Neural cell (in vitro differentiated cells): ENCODE data around the gene RNF187.

Experiments
- EZH2 ChIP-seq: fragments of 200-600, 300-800 bp; shearing (Covaris generic), sonication (generic); IDR thresholded peaks from 2 replicates; pipeline ENCODE4 v1.6.1; 2014; ENCODE audit warnings: antibody characterized with exemption, low read length, borderline replicate concordance, mild to moderate bottlenecking; ENCODE audit not compliant: insufficient read depth, poor library complexity, severe bottlenecking
- MXI1 ChIP-seq: fragments of 450-650 bp; conservative IDR thresholded peaks from 2 replicates; pipeline ENCODE4 v1.6.1; 2014; ENCODE audit warnings: antibody characterized with exemption, mild to moderate bottlenecking; ENCODE audit not compliant: poor library complexity, severe bottlenecking
- POLR2AphosphoS5 ChIP-seq: IDR thresholded peaks from 2 replicates; pipeline ENCODE4 v1.6.1; 2012
- SMC3 ChIP-seq: fragments of 450-650 bp; conservative IDR thresholded peaks from 2 replicates; pipeline ENCODE4 v1.6.1; 2014; ENCODE audit warnings: antibody characterized with exemption, mild to moderate bottlenecking, moderate library complexity; ENCODE audit not compliant: poor library complexity
- TF ChIP-seq, protein P1 (sequence below): fragments of 450-650 bp; IDR thresholded peaks from 2 replicates; pipeline ENCODE4 v1.5.1; 2014; ENCODE audit warnings: antibody characterized with exemption, mild to moderate bottlenecking, moderate library complexity; ENCODE audit not compliant: poor library complexity, severe bottlenecking
- TF ChIP-seq, protein P2 (sequence below): IDR thresholded peaks from 2 replicates; pipeline ENCODE4 v1.6.1; 2012; ENCODE audit warnings: borderline replicate concordance

GRCh38 chr1:228471154-228471761 is 15.9 kb upstream of the RNF187 start:
- TF ChIP-seq, protein P1, sequence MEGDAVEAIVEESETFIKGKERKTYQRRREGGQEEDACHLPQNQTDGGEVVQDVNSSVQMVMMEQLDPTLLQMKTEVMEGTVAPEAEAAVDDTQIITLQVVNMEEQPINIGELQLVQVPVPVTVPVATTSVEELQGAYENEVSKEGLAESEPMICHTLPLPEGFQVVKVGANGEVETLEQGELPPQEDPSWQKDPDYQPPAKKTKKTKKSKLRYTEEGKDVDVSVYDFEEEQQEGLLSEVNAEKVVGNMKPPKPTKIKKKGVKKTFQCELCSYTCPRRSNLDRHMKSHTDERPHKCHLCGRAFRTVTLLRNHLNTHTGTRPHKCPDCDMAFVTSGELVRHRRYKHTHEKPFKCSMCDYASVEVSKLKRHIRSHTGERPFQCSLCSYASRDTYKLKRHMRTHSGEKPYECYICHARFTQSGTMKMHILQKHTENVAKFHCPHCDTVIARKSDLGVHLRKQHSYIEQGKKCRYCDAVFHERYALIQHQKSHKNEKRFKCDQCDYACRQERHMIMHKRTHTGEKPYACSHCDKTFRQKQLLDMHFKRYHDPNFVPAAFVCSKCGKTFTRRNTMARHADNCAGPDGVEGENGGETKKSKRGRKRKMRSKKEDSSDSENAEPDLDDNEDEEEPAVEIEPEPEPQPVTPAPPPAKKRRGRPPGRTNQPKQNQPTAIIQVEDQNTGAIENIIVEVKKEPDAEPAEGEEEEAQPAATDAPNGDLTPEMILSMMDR, result no peak
- TF ChIP-seq POLR2AphosphoS5 (no peak), SMC3 (no peak), EZH2 (no peak), MXI1 (no peak)
- TF ChIP-seq, protein P2, sequence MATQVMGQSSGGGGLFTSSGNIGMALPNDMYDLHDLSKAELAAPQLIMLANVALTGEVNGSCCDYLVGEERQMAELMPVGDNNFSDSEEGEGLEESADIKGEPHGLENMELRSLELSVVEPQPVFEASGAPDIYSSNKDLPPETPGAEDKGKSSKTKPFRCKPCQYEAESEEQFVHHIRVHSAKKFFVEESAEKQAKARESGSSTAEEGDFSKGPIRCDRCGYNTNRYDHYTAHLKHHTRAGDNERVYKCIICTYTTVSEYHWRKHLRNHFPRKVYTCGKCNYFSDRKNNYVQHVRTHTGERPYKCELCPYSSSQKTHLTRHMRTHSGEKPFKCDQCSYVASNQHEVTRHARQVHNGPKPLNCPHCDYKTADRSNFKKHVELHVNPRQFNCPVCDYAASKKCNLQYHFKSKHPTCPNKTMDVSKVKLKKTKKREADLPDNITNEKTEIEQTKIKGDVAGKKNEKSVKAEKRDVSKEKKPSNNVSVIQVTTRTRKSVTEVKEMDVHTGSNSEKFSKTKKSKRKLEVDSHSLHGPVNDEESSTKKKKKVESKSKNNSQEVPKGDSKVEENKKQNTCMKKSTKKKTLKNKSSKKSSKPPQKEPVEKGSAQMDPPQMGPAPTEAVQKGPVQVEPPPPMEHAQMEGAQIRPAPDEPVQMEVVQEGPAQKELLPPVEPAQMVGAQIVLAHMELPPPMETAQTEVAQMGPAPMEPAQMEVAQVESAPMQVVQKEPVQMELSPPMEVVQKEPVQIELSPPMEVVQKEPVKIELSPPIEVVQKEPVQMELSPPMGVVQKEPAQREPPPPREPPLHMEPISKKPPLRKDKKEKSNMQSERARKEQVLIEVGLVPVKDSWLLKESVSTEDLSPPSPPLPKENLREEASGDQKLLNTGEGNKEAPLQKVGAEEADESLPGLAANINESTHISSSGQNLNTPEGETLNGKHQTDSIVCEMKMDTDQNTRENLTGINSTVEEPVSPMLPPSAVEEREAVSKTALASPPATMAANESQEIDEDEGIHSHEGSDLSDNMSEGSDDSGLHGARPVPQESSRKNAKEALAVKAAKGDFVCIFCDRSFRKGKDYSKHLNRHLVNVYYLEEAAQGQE, result no peak
